Astrocyte of the cerebellum (primary cell): Measurements from ENCODE around the gene TEX261.

Source experiments
- DNase-seq: peaks from one replicate; pipeline ENCODE4 v3.0.0-alpha.2; 2011; ENCODE audit warnings: low read depth
- H3K4me3 ChIP-seq: 2 replicates; pipeline ENCODE4 v1.5.1; 2011; ENCODE audit warnings: mild to moderate bottlenecking, low read depth, low read length, moderate library complexity
- CTCF ChIP-seq: IDR thresholded peaks from 2 replicates; pipeline ENCODE4 v1.5.1; 2012; ENCODE audit warnings: low read length, low read depth, moderate library complexity, mild to moderate bottlenecking; ENCODE audit errors: missing control alignments
- in situ Hi-C: cut with HindIII; loops from 2 replicates; pipeline ENCODE4 v1.10.0; 2017; ENCODE audit warnings: low sequenced_read_pairs

Gene TEX261

DNA sequence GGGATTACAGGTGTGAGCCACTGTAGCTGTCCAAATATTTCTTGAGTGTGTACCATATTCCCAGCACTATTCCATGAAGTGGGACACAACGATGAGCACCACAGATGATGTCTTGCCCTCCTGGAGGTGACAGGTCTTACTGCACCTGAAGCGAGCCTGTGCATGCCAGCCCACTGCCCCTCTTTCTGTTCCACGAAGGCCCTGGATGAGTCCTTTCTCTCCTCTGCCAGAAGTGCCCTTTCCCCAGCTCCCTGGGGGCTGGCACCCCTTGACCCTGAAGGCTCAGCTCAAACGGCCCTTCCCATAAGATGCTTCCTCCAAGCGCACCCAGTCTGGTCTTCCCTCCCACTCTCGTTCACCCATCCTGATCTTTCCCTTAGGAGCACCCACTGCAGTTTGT lies 53.5 kb downstream of the TEX261 start:
- no peak for DNase-seq
- in situ Hi-C loops, result no loop called here
- TF ChIP-seq CTCF, result no peak
- no peak overlapping the region for H3K4me3 ChIP-seq

DNA sequence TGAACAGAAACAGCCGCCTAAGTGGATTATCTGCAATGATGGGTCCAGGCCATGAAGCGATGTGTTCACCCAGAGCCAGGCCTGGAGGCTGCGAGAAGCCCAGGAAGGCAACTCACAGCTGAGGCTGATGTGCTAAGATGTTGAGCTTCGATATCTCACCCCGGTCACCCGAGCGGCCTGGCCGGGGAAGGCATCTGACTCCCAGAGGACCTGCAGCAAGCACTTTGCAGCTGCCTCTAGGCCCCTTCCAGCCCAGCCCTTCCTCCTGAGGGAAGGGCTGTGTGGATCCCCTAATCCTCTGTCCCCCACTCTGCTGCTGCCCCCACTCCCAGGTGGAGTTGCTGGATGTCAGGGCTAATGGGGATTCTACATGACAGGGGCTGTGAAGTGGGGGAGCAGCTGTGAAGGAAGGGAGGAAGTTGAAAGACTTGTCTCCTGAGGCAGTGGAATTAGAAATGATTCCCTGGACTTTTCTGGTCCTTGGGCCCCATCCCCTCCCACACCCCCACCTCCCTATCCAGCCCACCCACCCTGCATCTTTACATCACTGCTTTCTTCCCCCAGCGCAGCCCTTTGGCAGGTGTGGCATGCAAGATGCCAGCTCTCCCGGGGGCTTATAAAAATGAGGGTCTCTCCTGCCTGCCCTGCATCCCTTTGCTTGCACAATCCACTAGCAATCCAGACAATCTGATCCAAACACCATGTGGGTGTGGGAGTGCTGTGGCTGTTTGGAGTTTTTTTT lies 54.7 kb downstream of the TEX261 start:
- in situ Hi-C loops, result no loop called here
- DNase-seq, result no peak
- no peak overlapping the region for H3K4me3 ChIP-seq
- no peak for TF ChIP-seq CTCF

GRCh38 chr2:70939001-70939838 lies 55.5 kb downstream of the TEX261 start:
- no peak for DNase-seq
- no peak for TF ChIP-seq CTCF
- in situ Hi-C loops, result no loop called here
- no peak overlapping the region for H3K4me3 ChIP-seq

GRCh38 chr2:70938586-70938950 lies 56.1 kb downstream of the TEX261 start:
- no peak for DNase-seq
- in situ Hi-C loops, result no loop called here
- TF ChIP-seq CTCF, result no peak
- no peak overlapping the region for H3K4me3 ChIP-seq

DNA sequence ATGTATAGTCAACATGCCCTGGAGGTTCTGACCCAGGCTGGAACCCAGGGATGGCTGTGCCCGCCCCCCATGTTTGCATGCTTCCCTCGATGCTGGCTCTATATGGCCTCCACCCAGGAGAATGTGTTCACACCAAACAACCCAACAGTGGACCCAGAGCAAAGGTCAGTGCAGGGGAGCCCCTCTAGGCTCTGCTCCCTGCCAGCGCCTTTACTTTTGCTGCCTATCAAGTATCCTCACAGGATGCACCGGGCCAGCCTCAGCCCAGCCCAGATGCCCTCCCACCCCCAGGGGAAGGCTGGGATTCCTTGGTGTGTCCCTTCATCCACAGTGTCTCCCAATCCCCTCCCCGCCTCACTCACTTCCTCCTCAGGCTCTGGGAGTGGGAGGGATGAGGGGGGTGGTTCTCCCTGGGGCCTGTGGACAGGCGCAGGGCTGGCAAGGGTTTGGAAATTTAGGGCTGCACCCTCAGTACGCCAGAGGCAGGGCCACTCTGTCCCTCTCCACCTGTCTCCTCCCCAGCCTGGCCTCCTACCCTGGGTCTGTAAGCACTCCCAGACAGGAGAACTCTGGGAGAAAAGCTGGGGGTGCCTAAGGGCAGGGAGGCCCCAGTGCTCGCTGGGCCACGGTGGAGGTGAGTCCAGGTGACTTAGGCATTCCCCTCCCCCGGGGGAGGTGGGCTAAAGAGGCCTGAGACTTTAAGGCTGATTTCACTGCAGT lies 56.6 kb downstream of the TEX261 start:
- in situ Hi-C loops, result no loop called here
- H3K4me3 ChIP-seq, result no peak overlapping the region
- DNase-seq, result no peak
- TF ChIP-seq CTCF, result no peak

- DNase-seq, result no peak
- no peak overlapping the region for H3K4me3 ChIP-seq
- TF ChIP-seq CTCF, result no peak
These were observed 57.5 kb downstream of the TEX261 start for GRCh38 chr2:70936979-70937811.

More at GRCh38 chr2:70936979-70937811, 57.5 kb downstream of the TEX261 start:
- in situ Hi-C loops, result no loop called here
